GM19239 (cell line): ENCODE measurements around the gene HAND2.

Experiments used
- DNase-seq: peaks from one replicate; pipeline ENCODE4 v3.0.0; 2011; ENCODE audit warnings: low spot score; ENCODE audit not compliant: insufficient read length
- FAIRE-seq: peaks from 2 replicates; lab custom pipeline; 2011; peaks lifted over from hg19 to GRCh38; lab: Jason Lieb, UNC

Gene HAND2

GRCh38 chr4:173486714-173487392 lies 43.2 kb downstream of the HAND2 start:
- FAIRE-seq, result no peak
- no peak for DNase-seq

DNA sequence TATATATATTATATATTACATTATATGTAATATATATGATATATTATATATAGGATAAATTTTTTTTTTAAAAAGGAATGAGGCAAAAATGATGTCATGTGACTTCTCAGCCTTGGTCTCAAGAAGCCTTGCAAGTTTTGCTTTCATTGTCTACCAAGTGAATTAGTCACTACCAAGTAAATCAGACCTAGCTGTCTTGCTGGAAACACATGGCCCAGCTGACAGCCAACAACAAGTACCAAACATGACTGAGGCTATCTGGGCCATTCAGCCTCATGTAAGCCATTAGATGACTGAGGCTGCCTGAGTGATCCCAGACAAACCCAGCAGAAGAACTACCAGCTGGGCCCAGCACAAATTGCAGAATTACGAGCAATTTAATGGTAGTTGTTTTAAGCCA lies 44.9 kb downstream of the HAND2 start:
- FAIRE-seq (no peak), DNase-seq (no peak)

DNA sequence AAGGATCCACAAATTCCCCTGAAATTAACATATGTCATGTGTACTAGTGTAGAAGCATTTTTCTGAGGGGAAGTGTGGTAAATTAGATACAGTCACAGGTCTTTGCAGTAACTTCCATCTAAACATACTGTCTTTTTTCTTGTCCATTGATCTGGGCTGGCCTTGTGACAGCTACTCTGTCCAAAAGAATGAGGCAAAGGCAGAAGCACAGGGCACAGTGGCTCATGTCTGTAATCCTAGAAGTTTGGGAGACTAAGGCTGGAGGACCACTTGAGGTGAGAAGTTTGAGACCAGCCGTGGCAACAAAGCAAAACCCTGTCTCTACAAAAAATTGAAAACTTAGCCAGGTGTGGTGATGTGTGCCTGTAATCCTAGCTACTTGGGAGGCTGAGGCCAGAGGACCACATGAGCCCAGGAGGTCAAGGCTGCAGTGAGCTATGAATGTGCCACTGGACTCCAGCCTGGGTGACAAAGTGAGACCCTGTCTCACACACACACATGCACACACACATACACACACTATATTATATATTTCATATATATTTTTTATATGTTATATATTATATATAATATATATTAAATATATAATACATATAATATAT lies 47.6 kb downstream of the HAND2 start:
- DNase-seq (no peak), FAIRE-seq (peak; percentile 48)

DNA sequence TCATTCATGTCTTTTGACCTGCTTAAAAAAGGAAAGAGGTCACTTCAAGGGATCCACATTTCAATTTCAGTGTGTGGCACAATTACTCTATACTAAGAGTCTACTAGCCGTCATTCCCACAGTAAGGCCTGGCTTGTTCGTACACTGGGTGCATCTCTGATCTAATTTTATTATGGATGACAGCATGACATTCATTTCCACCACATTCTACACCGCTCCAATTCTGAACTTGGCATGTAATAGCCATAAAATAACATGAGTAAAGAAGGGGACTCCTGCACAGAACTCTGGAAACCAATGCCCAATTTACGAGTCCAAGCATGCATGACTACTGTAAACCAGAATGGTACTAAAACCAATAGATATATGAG lies 51.1 kb downstream of the HAND2 start:
- no peak for DNase-seq
- FAIRE-seq, result no peak

GRCh38 chr4:173478201-173478912 lies 51.7 kb downstream of the HAND2 start:
- DNase-seq (no peak), FAIRE-seq (no peak)

DNA sequence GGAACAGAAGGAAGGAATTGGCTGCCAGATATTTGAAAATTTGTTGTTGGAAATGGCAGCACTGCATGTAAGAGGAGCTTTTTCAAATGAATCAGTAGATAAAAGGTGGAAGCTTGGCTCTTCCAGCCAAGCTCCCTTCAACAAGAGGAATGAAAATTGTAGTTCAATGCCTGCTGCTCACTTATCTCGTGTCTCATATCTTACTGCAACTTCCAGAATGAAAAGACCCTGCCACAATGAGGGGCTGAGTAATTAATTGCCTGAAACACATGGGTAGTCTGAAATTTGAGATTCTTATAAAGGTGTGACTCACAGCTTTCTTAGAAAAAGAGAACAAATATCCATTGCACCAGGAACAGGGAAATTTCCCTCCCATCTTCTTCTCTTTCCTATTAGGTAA lies 53.0 kb downstream of the HAND2 start:
- DNase-seq, result no peak
- no peak for FAIRE-seq
